ENCODE results near the gene SNRNP27. TPM values are rescaled to one million over a fixed set of nuclear protein-coding genes. Genes with fewer than 3 reads are reported as not detected.

The SNRNP27 gene, protein sequence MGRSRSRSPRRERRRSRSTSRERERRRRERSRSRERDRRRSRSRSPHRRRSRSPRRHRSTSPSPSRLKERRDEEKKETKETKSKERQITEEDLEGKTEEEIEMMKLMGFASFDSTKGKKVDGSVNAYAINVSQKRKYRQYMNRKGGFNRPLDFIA
- 100 to 1,000 TPM; 109 to 161 (median 130) TPM for total RNA-seq

DNA sequence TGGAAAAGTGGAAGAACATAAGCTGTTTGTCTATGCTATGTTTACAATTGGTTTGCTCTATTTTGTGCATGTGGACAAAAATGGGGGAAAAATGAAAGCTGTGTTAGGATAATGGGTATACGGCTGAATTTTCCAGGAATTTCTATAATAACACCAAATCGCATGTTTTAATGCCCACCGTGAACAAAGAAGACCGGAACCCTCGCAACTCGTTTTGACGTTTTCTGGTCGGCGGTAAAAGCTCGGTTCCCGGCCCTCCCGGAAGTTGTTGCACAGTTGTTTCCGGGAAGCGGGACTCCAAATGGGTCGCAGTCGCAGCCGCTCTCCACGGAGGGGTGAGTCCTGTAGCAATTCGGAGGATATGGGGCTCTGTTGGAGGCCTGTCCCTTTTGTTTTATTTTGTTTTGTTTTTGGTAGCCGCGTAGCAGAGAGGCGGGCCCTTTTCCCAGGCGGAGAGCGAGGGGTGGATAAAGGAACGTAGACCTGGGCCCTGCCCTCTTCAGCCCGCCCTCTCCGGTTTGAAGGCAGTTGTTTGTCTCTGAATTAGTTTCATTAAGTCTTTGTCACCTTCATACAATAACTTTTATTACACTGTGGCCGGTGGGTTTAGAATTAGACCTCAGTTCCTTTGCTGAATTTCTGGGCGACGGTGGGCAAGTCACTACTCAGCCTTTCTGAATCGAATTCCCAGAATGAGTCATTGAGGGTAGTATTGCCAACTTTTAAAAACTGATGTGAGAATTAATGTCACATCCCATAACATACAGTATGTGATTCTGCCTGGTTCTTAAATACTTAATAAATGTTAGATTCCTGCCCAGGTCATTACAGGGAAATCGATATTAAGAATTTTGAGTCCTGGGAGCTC lies at the start of gene SNRNP27:
Gene SNRNP27 (plus strand): TSS at position 273 of the 868 bp plus-strand sequence. CDS start 29 bp downstream, at position 302.
- Histone ChIP-seq H3K27me3 (no peaks in the 10 kb centered on the region), H3K36me3 (peaks cover 0 to 37% of the 10 kb centered on the region in 2 donors), H3K27ac (peak within 1 kb of the TSS; percentile 85 to 88 (median 87)), H3K4me1 (peaks cover 15 to 19% of the 10 kb centered on the region in 2 donors), H3K9me3 (no peaks in the 10 kb centered on the region), H3K4me3 (peak within 1 kb of the TSS; percentile 70 to 85 (median 79))
- DNase-seq (peak; percentile 61 to 71), ATAC-seq (peak; percentile 89 to 92)
- TF ChIP-seq, protein P1, sequence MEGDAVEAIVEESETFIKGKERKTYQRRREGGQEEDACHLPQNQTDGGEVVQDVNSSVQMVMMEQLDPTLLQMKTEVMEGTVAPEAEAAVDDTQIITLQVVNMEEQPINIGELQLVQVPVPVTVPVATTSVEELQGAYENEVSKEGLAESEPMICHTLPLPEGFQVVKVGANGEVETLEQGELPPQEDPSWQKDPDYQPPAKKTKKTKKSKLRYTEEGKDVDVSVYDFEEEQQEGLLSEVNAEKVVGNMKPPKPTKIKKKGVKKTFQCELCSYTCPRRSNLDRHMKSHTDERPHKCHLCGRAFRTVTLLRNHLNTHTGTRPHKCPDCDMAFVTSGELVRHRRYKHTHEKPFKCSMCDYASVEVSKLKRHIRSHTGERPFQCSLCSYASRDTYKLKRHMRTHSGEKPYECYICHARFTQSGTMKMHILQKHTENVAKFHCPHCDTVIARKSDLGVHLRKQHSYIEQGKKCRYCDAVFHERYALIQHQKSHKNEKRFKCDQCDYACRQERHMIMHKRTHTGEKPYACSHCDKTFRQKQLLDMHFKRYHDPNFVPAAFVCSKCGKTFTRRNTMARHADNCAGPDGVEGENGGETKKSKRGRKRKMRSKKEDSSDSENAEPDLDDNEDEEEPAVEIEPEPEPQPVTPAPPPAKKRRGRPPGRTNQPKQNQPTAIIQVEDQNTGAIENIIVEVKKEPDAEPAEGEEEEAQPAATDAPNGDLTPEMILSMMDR (IDR thresholded peaks at IDR 0.05 in 4 of 5, conservative IDR thresholded peaks at IDR 0.05 in 1 of 5) = no peak
- peak in 1 of 2 donors; percentile 59 for TF ChIP-seq POLR2A (IDR thresholded peaks at IDR 0.05)
- in situ Hi-C loops (cut with MboI; ENCODE audit: low sequenced_read_pairs in 4 of 4) (no loop called here), intact Hi-C loops (cut with DNase I; ENCODE audit: low total_unique reads) (loop anchor here (5.0 kb wide), 1 partner anchor 248 kb away; no protein-coding TSS in a partner anchor)

DNA sequence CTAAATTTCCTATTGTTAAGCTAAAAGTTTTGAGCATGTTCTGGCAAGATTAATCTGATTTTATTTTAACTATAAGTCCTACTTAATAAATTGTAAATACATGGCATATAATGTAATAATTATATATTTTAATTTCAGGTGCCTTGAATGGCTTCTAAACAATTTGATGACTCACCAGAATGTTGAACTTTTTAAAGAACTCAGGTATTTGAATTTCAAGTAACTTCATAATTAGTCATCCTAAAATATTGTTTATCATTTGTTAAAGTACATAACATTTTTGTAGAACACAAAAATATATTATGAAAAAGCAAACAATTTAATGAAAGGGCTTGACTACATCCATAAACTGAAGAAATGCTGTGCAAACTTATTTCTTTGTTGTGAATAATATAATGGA lies 49.8 kb upstream of the SNRNP27 start:
- Histone ChIP-seq H3K27me3 (no peaks in the 10 kb centered on the region), H3K36me3 (peaks cover 0 to 21% of the 10 kb centered on the region in 2 donors), H3K4me1 (no peaks in the 10 kb centered on the region), H3K9me3 (no peaks in the 10 kb centered on the region), H3K4me3 (no peak overlapping the region), H3K27ac (no peak overlapping the region)
- TF ChIP-seq, protein P1 (IDR thresholded peaks at IDR 0.05 in 4 of 5, conservative IDR thresholded peaks at IDR 0.05 in 1 of 5) = no peak
- no peak for TF ChIP-seq POLR2A (IDR thresholded peaks at IDR 0.05)
- intact Hi-C loops (cut with DNase I; ENCODE audit: low total_unique reads) = no loop called here
- in situ Hi-C loops (cut with MboI; ENCODE audit: low sequenced_read_pairs in 4 of 4) = no loop called here
- no peak for ATAC-seq
- no peak for DNase-seq

- in situ Hi-C loops (cut with MboI; ENCODE audit: low sequenced_read_pairs in 4 of 4) (no loop called here), intact Hi-C loops (cut with DNase I; ENCODE audit: low total_unique reads) (no loop called here)
- TF ChIP-seq, protein P1 (IDR thresholded peaks at IDR 0.05 in 4 of 5, conservative IDR thresholded peaks at IDR 0.05 in 1 of 5) = no peak
- TF ChIP-seq POLR2A (IDR thresholded peaks at IDR 0.05) = no peak
- Histone ChIP-seq H3K4me3 (no peak overlapping the region), H3K9me3 (no peaks in the 10 kb centered on the region), H3K4me1 (no peaks in the 10 kb centered on the region), H3K27me3 (no peaks in the 10 kb centered on the region), H3K36me3 (peaks cover 0 to 21% of the 10 kb centered on the region in 2 donors), H3K27ac (no peak overlapping the region)
- DNase-seq (no peak), ATAC-seq (no peak)
Observed at GRCh38 chr2:69844560-69844959, 49.2 kb upstream of the SNRNP27 start.

GRCh38 chr2:69846182-69847067 lies 47.3 kb upstream of the SNRNP27 start:
- TF ChIP-seq, protein P1 (IDR thresholded peaks at IDR 0.05 in 4 of 5, conservative IDR thresholded peaks at IDR 0.05 in 1 of 5) = no peak
- no peak for TF ChIP-seq POLR2A (IDR thresholded peaks at IDR 0.05)
- H3K36me3 ChIP-seq = peaks cover 0 to 25% of the 10 kb centered on the region in 2 donors
- in situ Hi-C loops (cut with MboI; ENCODE audit: low sequenced_read_pairs in 4 of 4) = no loop called here
- ATAC-seq (no peak), DNase-seq (no peak)
- no peaks in the 10 kb centered on the region for H3K4me1 ChIP-seq
- H3K4me3 ChIP-seq = no peak overlapping the region
- H3K27me3 ChIP-seq = no peaks in the 10 kb centered on the region
- no peak overlapping the region for H3K27ac ChIP-seq
- intact Hi-C loops (cut with DNase I; ENCODE audit: low total_unique reads) = no loop called here
- H3K9me3 ChIP-seq = no peaks in the 10 kb centered on the region

Data from gastrocnemius medialis (tissue), 4 donors.